Liver (tissue), 9 donors: ENCODE results near the gene NUAK1. TPM values are rescaled to one million over a fixed set of nuclear protein-coding genes. Genes with fewer than 3 reads are reported as not detected.

Experiments used
- DNase-seq: peaks from one replicate; pipeline ENCODE4 v3.0.0-alpha.2; 2017; ENCODE audit warnings: low spot score
- H3K27ac ChIP-seq, 2 donors: one replicate each; pipeline ENCODE4 v1.7.0; 2013; ENCODE audit warnings: inconsistent platforms in 2 of 2, low read length in 2 of 2, control low read depth in 1 of 2, low read depth in 1 of 2, mild to moderate bottlenecking in 1 of 2
- H3K27me3 ChIP-seq, 4 donors: one replicate each; pipeline versions ENCODE4 v1.6.1 to v1.7.0; 2013; ENCODE audit warnings: low read length in 3 of 4, inconsistent platforms in 1 of 4, mild to moderate bottlenecking in 1 of 4, moderate library complexity in 1 of 4; ENCODE audit not compliant: control insufficient read depth in 4 of 4, insufficient read depth in 4 of 4
- H3K36me3 ChIP-seq, 4 donors: one replicate each; pipeline versions ENCODE4 v1.6.1 to v1.7.0; 2013; ENCODE audit warnings: low read length in 3 of 4, mild to moderate bottlenecking in 3 of 4, low read depth in 1 of 4, moderate library complexity in 1 of 4; ENCODE audit not compliant: control insufficient read depth in 4 of 4, insufficient read depth in 3 of 4
- H3K4me1 ChIP-seq, 4 donors: one replicate each; pipeline versions ENCODE4 v1.6.1 to v1.7.0; 2013; ENCODE audit warnings: low read length in 3 of 4, mild to moderate bottlenecking in 3 of 4, moderate library complexity in 1 of 4; ENCODE audit not compliant: control insufficient read depth in 4 of 4, insufficient read depth in 4 of 4
- H3K4me3 ChIP-seq, 3 donors: one replicate each; pipeline versions ENCODE4 v1.6.1 to v1.7.0; 2013; ENCODE audit warnings: low read length in 3 of 3, control low read depth in 1 of 3, low read depth in 1 of 3, mild to moderate bottlenecking in 1 of 3
- H3K9ac ChIP-seq, 2 donors: one replicate each; pipeline ENCODE4 v1.7.0; 2013; ENCODE audit warnings: low read length in 2 of 2, mild to moderate bottlenecking in 2 of 2, moderate library complexity in 2 of 2, control low read depth in 1 of 2, low read depth in 1 of 2
- H3K9me3 ChIP-seq, 4 donors: one replicate each; pipeline versions ENCODE4 v1.6.1 to v1.7.0; 2013; ENCODE audit warnings: low read length in 3 of 4; ENCODE audit not compliant: control insufficient read depth in 4 of 4
- CTCF ChIP-seq: fragments of 150-350 bp; IDR thresholded peaks from 2 replicates; pipeline ENCODE4 v1.5.1; 2017; ENCODE audit warnings: improper control_type of control experiment, low read depth, low read length; ENCODE audit not compliant: missing input control
- EGR1 ChIP-seq, 2 donors: IDR thresholded peaks; 2 replicates each; pipeline ENCODE4 v1.6.1; 2016 to 2018; ENCODE audit warnings: antibody characterized with exemption in 2 of 2, low read depth in 2 of 2
- FOXA1 ChIP-seq: IDR thresholded peaks from 2 replicates; pipeline ENCODE4 v1.6.1; 2016; ENCODE audit warnings: antibody characterized with exemption
- FOXA2 ChIP-seq: IDR thresholded peaks from 2 replicates; pipeline ENCODE4 v1.6.1; 2016; ENCODE audit warnings: antibody characterized with exemption
- GABPA ChIP-seq, 2 donors: IDR thresholded peaks in 1 of 2; conservative IDR thresholded peaks in 1 of 2; 2 replicates each; pipeline ENCODE4 v1.6.1; 2016; ENCODE audit warnings: antibody characterized with exemption in 2 of 2, mild to moderate bottlenecking in 1 of 2, moderate library complexity in 1 of 2
- HNF4A ChIP-seq, 2 donors: conservative IDR thresholded peaks; 2 replicates each; pipeline ENCODE4 v1.6.1; 2016; ENCODE audit warnings: antibody characterized with exemption in 2 of 2, mild to moderate bottlenecking in 2 of 2
- HNF4G ChIP-seq: IDR thresholded peaks from 2 replicates; pipeline ENCODE4 v1.6.1; 2016; ENCODE audit warnings: antibody characterized with exemption
- JUND ChIP-seq, 2 donors: IDR thresholded peaks; 2 replicates each; pipeline ENCODE4 v1.6.1; 2016; ENCODE audit warnings: antibody characterized with exemption in 2 of 2
- NR2F2 ChIP-seq: IDR thresholded peaks from 2 replicates; pipeline ENCODE4 v1.6.1; 2016; ENCODE audit warnings: antibody characterized with exemption
- RAD21 ChIP-seq, 2 donors: IDR thresholded peaks; 2 replicates each; pipeline ENCODE4 v1.6.1; 2016; ENCODE audit warnings: antibody characterized with exemption in 2 of 2, mild to moderate bottlenecking in 2 of 2
- RXRA ChIP-seq, 2 donors: IDR thresholded peaks; 2 replicates each; pipeline ENCODE4 v1.6.1; 2017 to 2018; ENCODE audit warnings: antibody characterized with exemption in 2 of 2, mild to moderate bottlenecking in 1 of 2
- SP1 ChIP-seq: IDR thresholded peaks from 2 replicates; pipeline ENCODE4 v1.6.1; 2018; ENCODE audit warnings: antibody characterized with exemption, mild to moderate bottlenecking
- TAF1 ChIP-seq: conservative IDR thresholded peaks from 2 replicates; pipeline ENCODE4 v1.6.1; 2016; ENCODE audit warnings: antibody characterized with exemption, mild to moderate bottlenecking
- YY1 ChIP-seq: IDR thresholded peaks from 2 replicates; pipeline ENCODE4 v1.6.1; 2016; ENCODE audit warnings: antibody characterized with exemption, mild to moderate bottlenecking
- ZBTB33 ChIP-seq: IDR thresholded peaks from 2 replicates; pipeline ENCODE4 v1.6.1; 2016; ENCODE audit warnings: antibody characterized with exemption
- WGBS: extraction: QIAGEN DNeasy Blood & Tissue Kit; methylation state at CpG from one replicate; pipeline ENCODE4 v1.1.7; 2013; 5-methylcytosine and 5-hydroxymethylcytosine counted together
- polyA plus RNA-seq, 2 donors: library from polyadenylated mRNA; stranded (reverse) in 1 of 2; unstranded in 1 of 2; fragments of 200-250 nt in 1 of 2; fragments of >200 nt in 1 of 2; fragmentation: Nextera tagmentation in 1 of 2; extraction: Ambion mirVana in 1 of 2; gene quantifications; one replicate each; pipeline versions ENCODE4 v1.2.1 to v1.2.3, GENCODE V29; 2013 to 2015
- total RNA-seq, 2 donors: library from RNA; depleted of rRNA; stranded (reverse); fragments of >200 nt; gene quantifications; one replicate each; pipeline ENCODE4 v1.2.3, GENCODE V29; 2014
- TF ChIP-seq, protein P1 (sequence below): IDR thresholded peaks from 2 replicates; pipeline ENCODE4 v1.6.1; 2016; ENCODE audit warnings: antibody characterized with exemption
- TF ChIP-seq, protein P2 (sequence below): IDR thresholded peaks from 2 replicates; pipeline ENCODE4 v1.6.1; 2016; ENCODE audit warnings: antibody characterized with exemption
- TF ChIP-seq, protein P3 (sequence below): IDR thresholded peaks from 2 replicates; pipeline ENCODE4 v1.6.1; 2016; ENCODE audit warnings: antibody characterized with exemption, mild to moderate bottlenecking
- donor health status: healthy.
- donor health status: healthy.
- donor health status: healthy.
- donor health status: healthy.
- donor health status: healthy.

NUAK1 gene
- total and polyA plus RNA-seq, 4 donors, result 2.5 to 9.3 (median 3.9) TPM

DNA sequence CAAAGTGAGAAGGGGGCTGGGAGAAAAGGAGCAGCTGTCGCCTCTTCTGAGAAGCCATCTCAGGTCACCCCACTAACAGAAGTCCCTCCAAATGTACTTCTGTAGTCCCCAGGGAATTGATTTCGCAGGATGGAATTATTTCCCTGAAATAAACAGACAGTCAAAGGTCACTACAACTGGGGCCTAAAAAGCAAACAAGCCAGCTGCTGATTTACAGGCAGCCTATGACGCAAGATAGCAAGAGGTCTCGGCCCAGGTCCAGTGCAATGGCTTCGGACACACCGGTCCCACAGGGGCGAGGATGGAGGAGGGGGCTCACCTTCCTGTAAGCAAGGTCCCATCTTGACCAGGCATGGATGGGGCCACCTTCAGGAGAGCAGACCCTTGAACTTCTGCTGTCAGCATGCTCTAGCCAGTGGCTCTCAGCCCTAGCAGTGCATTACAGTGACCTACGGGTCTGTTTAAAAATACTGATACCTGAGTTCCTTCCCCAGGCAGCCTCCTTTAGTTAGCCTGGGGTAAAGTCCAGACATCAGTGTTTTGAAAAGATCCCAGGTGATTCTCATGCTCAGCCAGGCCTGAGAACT, 18.1 kb downstream of the NUAK1 start:
- peak; percentile 64 for DNase-seq
- H3K27ac ChIP-seq, result peak overlapping the region; percentile 87 to 89
- no peaks in the 10 kb centered on the region for H3K9me3 ChIP-seq
- no peak overlapping the region for H3K4me3 ChIP-seq
- H3K36me3 ChIP-seq, result no peaks in the 10 kb centered on the region
- H3K9ac ChIP-seq, result peak overlapping the region in 1 of 2 donors; percentile 8
- no peaks in the 10 kb centered on the region for H3K27me3 ChIP-seq
- TF ChIP-seq, protein P1, sequence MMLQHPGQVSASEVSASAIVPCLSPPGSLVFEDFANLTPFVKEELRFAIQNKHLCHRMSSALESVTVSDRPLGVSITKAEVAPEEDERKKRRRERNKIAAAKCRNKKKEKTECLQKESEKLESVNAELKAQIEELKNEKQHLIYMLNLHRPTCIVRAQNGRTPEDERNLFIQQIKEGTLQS, result peak; percentile 96
- TF ChIP-seq SP1 (peak; percentile 97), GABPA (IDR thresholded peaks at IDR 0.05 in 1 of 2, conservative IDR thresholded peaks at IDR 0.05 in 1 of 2) (no peak), HNF4A (conservative IDR thresholded peaks at IDR 0.05) (peak; percentile 89 to 94), TAF1 (peak; percentile 37), RXRA (IDR thresholded peaks at IDR 0.05) (peak; percentile 95 to 96), ZBTB33 (peak; percentile 59), FOXA2 (peak; percentile 86), CTCF (no peak), FOXA1 (peak; percentile 88), HNF4G (peak; percentile 81), YY1 (peak; percentile 91), NR2F2 (peak; percentile 98), JUND (IDR thresholded peaks at IDR 0.05) (peak; percentile 30 to 78), EGR1 (IDR thresholded peaks at IDR 0.05; ENCODE audit: low read depth in 2 of 2) (peak in 1 of 2 donors; percentile 48), RAD21 (IDR thresholded peaks at IDR 0.05) (peak; percentile 50 to 62)
- TF ChIP-seq, protein P2, sequence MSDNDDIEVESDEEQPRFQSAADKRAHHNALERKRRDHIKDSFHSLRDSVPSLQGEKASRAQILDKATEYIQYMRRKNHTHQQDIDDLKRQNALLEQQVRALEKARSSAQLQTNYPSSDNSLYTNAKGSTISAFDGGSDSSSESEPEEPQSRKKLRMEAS, result peak; percentile 49
- TF ChIP-seq, protein P3, sequence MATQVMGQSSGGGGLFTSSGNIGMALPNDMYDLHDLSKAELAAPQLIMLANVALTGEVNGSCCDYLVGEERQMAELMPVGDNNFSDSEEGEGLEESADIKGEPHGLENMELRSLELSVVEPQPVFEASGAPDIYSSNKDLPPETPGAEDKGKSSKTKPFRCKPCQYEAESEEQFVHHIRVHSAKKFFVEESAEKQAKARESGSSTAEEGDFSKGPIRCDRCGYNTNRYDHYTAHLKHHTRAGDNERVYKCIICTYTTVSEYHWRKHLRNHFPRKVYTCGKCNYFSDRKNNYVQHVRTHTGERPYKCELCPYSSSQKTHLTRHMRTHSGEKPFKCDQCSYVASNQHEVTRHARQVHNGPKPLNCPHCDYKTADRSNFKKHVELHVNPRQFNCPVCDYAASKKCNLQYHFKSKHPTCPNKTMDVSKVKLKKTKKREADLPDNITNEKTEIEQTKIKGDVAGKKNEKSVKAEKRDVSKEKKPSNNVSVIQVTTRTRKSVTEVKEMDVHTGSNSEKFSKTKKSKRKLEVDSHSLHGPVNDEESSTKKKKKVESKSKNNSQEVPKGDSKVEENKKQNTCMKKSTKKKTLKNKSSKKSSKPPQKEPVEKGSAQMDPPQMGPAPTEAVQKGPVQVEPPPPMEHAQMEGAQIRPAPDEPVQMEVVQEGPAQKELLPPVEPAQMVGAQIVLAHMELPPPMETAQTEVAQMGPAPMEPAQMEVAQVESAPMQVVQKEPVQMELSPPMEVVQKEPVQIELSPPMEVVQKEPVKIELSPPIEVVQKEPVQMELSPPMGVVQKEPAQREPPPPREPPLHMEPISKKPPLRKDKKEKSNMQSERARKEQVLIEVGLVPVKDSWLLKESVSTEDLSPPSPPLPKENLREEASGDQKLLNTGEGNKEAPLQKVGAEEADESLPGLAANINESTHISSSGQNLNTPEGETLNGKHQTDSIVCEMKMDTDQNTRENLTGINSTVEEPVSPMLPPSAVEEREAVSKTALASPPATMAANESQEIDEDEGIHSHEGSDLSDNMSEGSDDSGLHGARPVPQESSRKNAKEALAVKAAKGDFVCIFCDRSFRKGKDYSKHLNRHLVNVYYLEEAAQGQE, result peak; percentile 69
- H3K4me1 ChIP-seq, result peaks cover 15 to 55% (median 34%) of the 10 kb centered on the region in 4 donors
- WGBS, result 22% methylated on average over 8 of the region's 8 CpGs
